Testis (tissue), 3 donors: ENCODE data around the gene SPEN. TPM values are rescaled to one million over a fixed set of nuclear protein-coding genes. Genes with fewer than 3 reads are reported as not detected.

ENCODE experiments used
- DNase-seq: peaks from one replicate; pipeline ENCODE4 v3.0.0-alpha.2; 2019
- H3K27ac ChIP-seq, 2 donors: fragments of 200-600 bp; sonication (generic); one replicate each; pipeline ENCODE4 v1.5.1; 2019
- H3K27me3 ChIP-seq: fragments of 200-600 bp; sonication (generic); one replicate; pipeline ENCODE4 v1.5.1; 2019
- H3K36me3 ChIP-seq: fragments of 200-600 bp; sonication (generic); one replicate; pipeline ENCODE4 v1.5.1; 2017; ENCODE audit warnings: low read depth; ENCODE audit errors: missing control alignments
- H3K4me1 ChIP-seq: fragments of 200-600 bp; sonication (generic); one replicate; pipeline ENCODE4 v1.5.1; 2019
- H3K4me3 ChIP-seq, 2 donors: fragments of 200-600 bp; sonication (generic); one replicate each; pipeline ENCODE4 v1.5.1; 2017 to 2019
- H3K9me3 ChIP-seq: fragments of 200-600 bp; sonication (generic); one replicate; pipeline ENCODE4 v1.5.1; 2017
- CTCF ChIP-seq, 3 experiments: fragments of 450-650 bp in 2 of 3; fragments of 200-600 bp in 1 of 3; sonication (generic) in 1 of 3; IDR thresholded peaks; one replicate each; pipeline ENCODE4 v1.5.1; 2016 to 2019; ENCODE audit warnings: antibody characterized with exemption in 3 of 3, mild to moderate bottlenecking in 2 of 3, moderate library complexity in 1 of 3
- POLR2A ChIP-seq: fragments of 450-650 bp; IDR thresholded peaks from one replicate; pipeline ENCODE4 v1.6.1; 2017; ENCODE audit warnings: antibody characterized with exemption, mild to moderate bottlenecking, moderate library complexity
- WGBS, 2 donors: methylation state at CpG; one replicate each; pipeline ENCODE4 v1.1.5; 2018; 5-methylcytosine and 5-hydroxymethylcytosine counted together
- intact Hi-C: fragments of 100-400 bp; cut with DNase I; formaldehyde crosslinking; loops from one replicate; pipeline ENCODE4 v1.15.1; 2023; ENCODE audit warnings: low total_unique reads
- polyA plus RNA-seq: library from polyadenylated mRNA; stranded (reverse); fragments of 350-450 nt; fragmentation: Illumina TruSeq; extraction: RNeasy Lipid Tissue Mini Kit (QIAGEN cat#74804); gene quantifications from one replicate; pipeline ENCODE4 v1.2.3, GENCODE V29; 2014; ENCODE audit warnings: low read depth, low replicate concordance; ENCODE audit not compliant: insufficient read depth
- total RNA-seq, 2 donors: library from RNA; depleted of rRNA; stranded (reverse); fragments of >200 nt; gene quantifications; one replicate each; pipeline ENCODE4 v1.2.3, GENCODE V29; 2016

SPEN gene
- total and polyA plus RNA-seq, 3 donors from 2014 or later, result 53.2 to 60.6 (median 54.8) TPM

GRCh38 chr1:15931884-15932283 lies 84.4 kb downstream of the SPEN start:
- intact Hi-C loops, result no loop called here
- Histone ChIP-seq H3K27me3 (no peaks in the 10 kb centered on the region), H3K4me1 (no peaks in the 10 kb centered on the region), H3K9me3 (no peaks in the 10 kb centered on the region), H3K36me3 (no peaks in the 10 kb centered on the region), H3K4me3 (no peak overlapping the region), H3K27ac (no peak overlapping the region)
- no peak for DNase-seq
- TF ChIP-seq CTCF (IDR thresholded peaks at IDR 0.05) (no peak), POLR2A (no peak)
- WGBS, 2 donors, result 96 to 97% methylated on average over 19 of the region's 19 CpGs

GRCh38 chr1:15932612-15933011 lies 85.1 kb downstream of the SPEN start:
- intact Hi-C loops, result no loop called here
- TF ChIP-seq CTCF (IDR thresholded peaks at IDR 0.05) (no peak), POLR2A (no peak)
- no peaks in the 10 kb centered on the region for H3K4me1 ChIP-seq
- H3K36me3 ChIP-seq, result no peaks in the 10 kb centered on the region
- no peak overlapping the region for H3K27ac ChIP-seq
- H3K4me3 ChIP-seq, result no peak overlapping the region
- no peaks in the 10 kb centered on the region for H3K9me3 ChIP-seq
- H3K27me3 ChIP-seq, result no peaks in the 10 kb centered on the region
- no peak for DNase-seq
- WGBS, 2 donors, result 96 to 97% methylated on average over 8 to 9 of the region's 9 CpGs

- Histone ChIP-seq H3K36me3 (no peaks in the 10 kb centered on the region), H3K27ac (no peak overlapping the region), H3K4me3 (no peak overlapping the region), H3K4me1 (peaks cover 5% of the 10 kb centered on the region), H3K9me3 (no peaks in the 10 kb centered on the region), H3K27me3 (no peaks in the 10 kb centered on the region)
- TF ChIP-seq CTCF (IDR thresholded peaks at IDR 0.05) (no peak), POLR2A (no peak)
- intact Hi-C loops, result no loop called here
- DNase-seq, result no peak
- WGBS, 2 donors, result 82 to 89% methylated on average over 3 to 5 of the region's 5 CpGs
These were observed 86.2 kb downstream of the SPEN start for GRCh38 chr1:15933684-15934083.

- no peaks in the 10 kb centered on the region for H3K9me3 ChIP-seq
- intact Hi-C loops, result no loop called here
- 91 to 95% methylated on average over 37 to 42 of the region's 42 CpGs for WGBS, 2 donors
- DNase-seq, result no peak
- no peak overlapping the region for H3K27ac ChIP-seq
- H3K4me3 ChIP-seq, result no peak overlapping the region
- peaks cover 12% of the 10 kb centered on the region for H3K4me1 ChIP-seq
- H3K36me3 ChIP-seq, result no peaks in the 10 kb centered on the region
- H3K27me3 ChIP-seq, result no peaks in the 10 kb centered on the region
- no peak for TF ChIP-seq POLR2A
- TF ChIP-seq CTCF (IDR thresholded peaks at IDR 0.05), result no peak
These were observed 86.9 kb downstream of the SPEN start for GRCh38 chr1:15934211-15935055.
